GM12878 (cell line): ENCODE measurements around the gene INF2. TPM values are rescaled to one million over a fixed set of nuclear protein-coding genes. Genes with fewer than 3 reads are reported as not detected.

Experiments used
- ATAC-seq: fragments of 200-7000 bp; cut with Tn5 transposase; 3 replicates; pipeline ENCODE4 v1.9.1; 2020; ENCODE audit warnings: mild to moderate bottlenecking, moderate library complexity
- BruUV-seq: library from RNA; stranded (reverse); fragments of 400-500 nt; replicated peaks from 2 replicates; lab custom pipeline; 2021; lab: Mats Ljungman, UMichigan
- CTCF ChIA-PET: fragments of 300-600 bp; sonication (Branson Sonifier 250); formaldehyde crosslinking; extraction: SDS; loops from one replicate; lab custom pipeline; 2021; ENCODE audit warnings: inconsistent platforms; lab: Yijun Ruan, JAX
- POLR2A ChIA-PET: fragments of 350-600 bp; formaldehyde crosslinking; extraction: SDS; loops from one replicate; lab custom pipeline; 2021; ENCODE audit warnings: inconsistent platforms; lab: Charles Lee
- RAD21 ChIA-PET: fragments of 300-600 bp; sonication (Branson Sonifier 250); formaldehyde crosslinking; loops from one replicate; lab custom pipeline; 2023; ENCODE audit warnings: antibody characterized with exemption; ENCODE audit not compliant: unreplicated experiment; lab: Charles Lee
- SMC1A ChIA-PET: fragments of 300-600 bp; sonication (Branson Sonifier 250); formaldehyde crosslinking; loops from one replicate; lab custom pipeline; 2023; ENCODE audit not compliant: unreplicated experiment, uncharacterized antibody; lab: Charles Lee
- DNase-seq: peaks from one replicate; pipeline ENCODE4 v3.0.0-alpha.2; 2011; ENCODE audit warnings: low read depth, low spot score
- FAIRE-seq: peaks from 3 replicates; lab custom pipeline; 2011; peaks lifted over from hg19 to GRCh38; lab: Jason Lieb, UNC
- H2AFZ ChIP-seq: 2 replicates; pipeline ENCODE4 v1.6.0; 2011; ENCODE audit warnings: low read depth, low read length, control low read depth; ENCODE audit not compliant: control insufficient read depth
- H3K27ac ChIP-seq: 2 replicates; pipeline ENCODE4 v1.5.1; 2011; ENCODE audit warnings: control low read depth; ENCODE audit not compliant: control insufficient read depth, insufficient read depth
- H3K27me3 ChIP-seq, 2 experiments: replicated peaks in 1 of 2; 2 replicates each; pipeline versions ENCODE4 v1.6.0 to v1.6.1; 2011; ENCODE audit warnings: low read length in 1 of 2; ENCODE audit not compliant: control insufficient read depth in 2 of 2, insufficient read depth in 2 of 2
- H3K36me3 ChIP-seq, 2 experiments: 2 replicates each; pipeline ENCODE4 v1.5.1; 2011; ENCODE audit warnings: low read length in 1 of 2; ENCODE audit not compliant: control insufficient read depth in 2 of 2, insufficient read depth in 2 of 2
- H3K4me1 ChIP-seq: 2 replicates; pipeline ENCODE4 v1.6.1; 2011; ENCODE audit warnings: mild to moderate bottlenecking, low read length, moderate library complexity, mixed read lengths; ENCODE audit not compliant: control insufficient read depth, insufficient read depth
- H3K4me2 ChIP-seq: 2 replicates; pipeline ENCODE4 v1.6.0; 2011; ENCODE audit warnings: control low read depth; ENCODE audit not compliant: control insufficient read depth, insufficient read depth
- H3K4me3 ChIP-seq: fragments of 200-600 bp; sonication (generic); 2 replicates; pipeline ENCODE4 v1.5.1; 2016
- H3K79me2 ChIP-seq: 2 replicates; pipeline ENCODE4 v1.6.0; 2011; ENCODE audit warnings: low read length; ENCODE audit not compliant: control insufficient read depth, insufficient read depth
- H3K9ac ChIP-seq: 2 replicates; pipeline ENCODE4 v1.8.0; 2011; ENCODE audit warnings: low read length, control low read depth, mixed read lengths; ENCODE audit not compliant: control insufficient read depth, insufficient read depth
- H3K9me3 ChIP-seq: replicated peaks from 3 replicates; pipeline ENCODE4 v1.5.1; 2011; ENCODE audit warnings: mild to moderate bottlenecking, low read length; ENCODE audit not compliant: control insufficient read depth, insufficient read depth
- H4K20me1 ChIP-seq: 2 replicates; pipeline ENCODE4 v1.6.0; 2011; ENCODE audit not compliant: control insufficient read depth, insufficient read depth
- DPF2 ChIP-seq: fragments of 450-650 bp; IDR thresholded peaks from 2 replicates; pipeline ENCODE4 v1.6.1; 2017; ENCODE audit warnings: mild to moderate bottlenecking
- EED ChIP-seq: sonication (generic); IDR thresholded peaks from 2 replicates; pipeline ENCODE4 v1.6.1; 2016; ENCODE audit warnings: antibody characterized with exemption, low read depth
- ETV6 ChIP-seq, 2 experiments: fragments of 450-650 bp in 1 of 2; IDR thresholded peaks in 1 of 2; conservative IDR thresholded peaks in 1 of 2; 2 replicates each; pipeline ENCODE4 v1.6.1; 2014; ENCODE audit warnings: antibody characterized with exemption in 1 of 2, borderline replicate concordance in 1 of 2, low read depth in 1 of 2, mild to moderate bottlenecking in 1 of 2, moderate library complexity in 1 of 2
- FOXM1 ChIP-seq: IDR thresholded peaks from 2 replicates; pipeline ENCODE4 v1.6.1; 2012; ENCODE audit warnings: low read depth, mild to moderate bottlenecking, inconsistent platforms, low read length, moderate library complexity
- IKZF2 ChIP-seq, 2 experiments: fragments of 450-650 bp; IDR thresholded peaks; 2 replicates each; pipeline ENCODE4 v1.6.1; 2017; ENCODE audit warnings: mild to moderate bottlenecking in 2 of 2, moderate library complexity in 2 of 2
- KDM1A ChIP-seq: fragments of 200-600 bp; sonication (generic); IDR thresholded peaks from 2 replicates; pipeline ENCODE4 v1.6.1; 2016; ENCODE audit warnings: borderline replicate concordance
- NFIC ChIP-seq: IDR thresholded peaks from 2 replicates; pipeline ENCODE4 v1.6.1; 2012; ENCODE audit warnings: low read depth, mild to moderate bottlenecking, inconsistent platforms, low read length, moderate library complexity
- PML ChIP-seq: IDR thresholded peaks from 2 replicates; pipeline ENCODE4 v1.6.1; 2012; ENCODE audit warnings: low read length, inconsistent platforms
- RAD21 ChIP-seq: IDR thresholded peaks from 2 replicates; pipeline ENCODE4 v1.6.1; 2011; ENCODE audit warnings: mild to moderate bottlenecking, low read depth, low read length, moderate library complexity; ENCODE audit not compliant: insufficient read depth
- RELB ChIP-seq: fragments of 450-650 bp; IDR thresholded peaks from 2 replicates; pipeline ENCODE4 v1.6.1; 2017; ENCODE audit warnings: low read depth, mild to moderate bottlenecking, moderate library complexity
- RUNX3 ChIP-seq: IDR thresholded peaks from 2 replicates; pipeline ENCODE4 v1.6.1; 2012; ENCODE audit warnings: low read length, inconsistent platforms
- SREBF1 ChIP-seq: IDR thresholded peaks from 2 replicates; pipeline ENCODE4 v1.6.1; 2012; ENCODE audit warnings: mild to moderate bottlenecking, low read length
- TAF1 ChIP-seq: IDR thresholded peaks from 2 replicates; pipeline ENCODE4 v1.6.1; 2011; ENCODE audit warnings: mild to moderate bottlenecking, low read depth, low read length, borderline replicate concordance
- TARDBP ChIP-seq: IDR thresholded peaks from 2 replicates; pipeline ENCODE4 v1.6.1; 2016; ENCODE audit warnings: borderline replicate concordance
- TCF3 ChIP-seq: IDR thresholded peaks from 2 replicates; pipeline ENCODE4 v1.6.1; 2012; ENCODE audit warnings: low read depth, mild to moderate bottlenecking, low read length, borderline replicate concordance; ENCODE audit not compliant: insufficient read depth
- ZNF687 ChIP-seq: fragments of 450-650 bp; IDR thresholded peaks from 2 replicates; pipeline ENCODE4 v1.6.1; 2017; ENCODE audit warnings: mild to moderate bottlenecking, moderate library complexity
- ZSCAN29 ChIP-seq: fragments of 450-650 bp; IDR thresholded peaks from 2 replicates; pipeline ENCODE4 v1.6.1; 2017; ENCODE audit warnings: mild to moderate bottlenecking, moderate library complexity
- WGBS: methylation state at CpG from one replicate; pipeline ENCODE4 v1.1.6; 2016; ENCODE audit warnings: low lambda C conversion rate; ENCODE audit not compliant: insufficient replicate concordance, insufficient coverage; ENCODE audit errors: missing lambda C conversion rate; 5-methylcytosine and 5-hydroxymethylcytosine counted together
- in situ Hi-C: fragments of 300-500 bp; cut with MboI; formaldehyde crosslinking; loops from 9 replicates; pipeline ENCODE4 v1.14.3; 2018; ENCODE audit warnings: mixed read lengths
- intact Hi-C: fragments of 100-400 bp; cut with micrococcal nuclease; formaldehyde crosslinking; loops from one replicate; pipeline ENCODE4 v1.14.2; 2022; ENCODE audit not compliant: unreplicated experiment
- polyA plus RNA-seq, 11 experiments: library from polyadenylated mRNA; depleted of rRNA in 4 of 11; unstranded in 6 of 11; stranded (reverse) in 5 of 11; fragments of >200 nt; fragmentation: Nextera tagmentation in 4 of 11; fragmentation: Illumina TruSeq in 1 of 11; extraction: Ambion mirVana in 4 of 11; extraction: Trizol in 1 of 11; gene quantifications; 1 replicate in 1 of 11; 2 replicates in 10 of 11; pipeline versions ENCODE4 v1.2.1 to v1.2.3, GENCODE V29; 2011 to 2016; ENCODE audit warnings: inconsistent platforms in 2 of 11, missing spikeins in 2 of 11, low read depth in 1 of 11
- total RNA-seq, 4 experiments: library from RNA; depleted of rRNA in 3 of 4; stranded (reverse); fragments of >200 nt in 3 of 4; fragmentation: Illumina TruSeq in 1 of 4; extraction: Trizol in 1 of 4; gene quantifications; 2 replicates each; pipeline versions ENCODE4 v1.2.1 to v1.2.3, GENCODE V29; 2013 to 2021

Gene INF2
- total and polyA plus RNA-seq, 10 of the 15 experiments (the other 5 are each of a cell fraction or from before 2014, with no cell fraction given) = 0.72 to 43.2 (median 8.3) TPM

GRCh38 chr14:104746071-104746545 is 56.7 kb downstream of the INF2 start (continued):
- no peak for TF ChIP-seq RELB
- no peak for TF ChIP-seq ZSCAN29
- no peak for TF ChIP-seq NFIC
- TF ChIP-seq RUNX3 = peak; percentile 48; the same call in 1 of the 2 replicates
- TF ChIP-seq TAF1 = no peak
- 0 out of 2 replicates have a peak, but pooled peaks have one; percentile 47 for TF ChIP-seq EED
- no peak for TF ChIP-seq TARDBP
- TF ChIP-seq ETV6 (conservative IDR thresholded peaks at IDR 0.05 in 1 of 2, IDR thresholded peaks at IDR 0.05 in 1 of 2; ENCODE audit: borderline replicate concordance in 1 of 2, low read depth in 1 of 2) = no peak
- no peak for TF ChIP-seq SREBF1

- Histone ChIP-seq H3K4me2 (no peak overlapping the region), H3K27ac (no peak overlapping the region), H3K4me3 (no peak overlapping the region), H2AFZ (no peak overlapping the region), H3K36me3 (no peaks in the 10 kb centered on the region), H3K79me2 (no peaks in the 10 kb centered on the region), H3K9me3 (no peaks in the 10 kb centered on the region; the same call in 2 of the 3 replicates), H3K9ac (no peak overlapping the region), H3K27me3 (no peaks in the 10 kb centered on the region), H3K4me1 (peaks cover 12% of the 10 kb centered on the region), H4K20me1 (no peaks in the 10 kb centered on the region)
- ChIA-PET SMC1A (no interaction called here), RAD21 (no interaction called here), CTCF (no interaction called here), POLR2A (no interaction called here)
- 72% methylated on average over 7 of the region's 7 CpGs for WGBS
- no peak for DNase-seq
- no TSS peak for BruUV-seq
- no peak for FAIRE-seq
- in situ Hi-C loops = no loop called here
- intact Hi-C loops = no loop called here
- ATAC-seq = no peak
- TF ChIP-seq TCF3 (no peak), KDM1A (no peak), ZNF687 (no peak), FOXM1 (no peak), EED (no peak), PML (no peak), DPF2 (no peak), IKZF2 (IDR thresholded peaks at IDR 0.05) (no peak), RAD21 (no peak), RELB (no peak)
Measured at GRCh38 chr14:104746934-104747481, 57.6 kb downstream of the INF2 start.
